Stimulated activated CD8-positive, alpha-beta memory T cell treated with anti-CD3 and anti-CD28 coated beads, Interleukin-15, amount 100 ng/mL, for 48 hours (primary cell): Measurements from ENCODE around the gene HECTD4.
"Not testable (repeated sequence)": the region's sequence is repeated elsewhere in the genome, so short reads cannot be mapped to it uniquely, and the experiment has no call there.

Source experiments
- DNase-seq, 2 donors: peaks; one replicate each; pipeline ENCODE4 v3.0.0-alpha.2; 2020; ENCODE audit warnings: low read depth in 2 of 2

HECTD4 gene

GRCh38 chr12:112270673-112271072, 111.6 kb downstream of the HECTD4 start:
- no peak for DNase-seq

DNA sequence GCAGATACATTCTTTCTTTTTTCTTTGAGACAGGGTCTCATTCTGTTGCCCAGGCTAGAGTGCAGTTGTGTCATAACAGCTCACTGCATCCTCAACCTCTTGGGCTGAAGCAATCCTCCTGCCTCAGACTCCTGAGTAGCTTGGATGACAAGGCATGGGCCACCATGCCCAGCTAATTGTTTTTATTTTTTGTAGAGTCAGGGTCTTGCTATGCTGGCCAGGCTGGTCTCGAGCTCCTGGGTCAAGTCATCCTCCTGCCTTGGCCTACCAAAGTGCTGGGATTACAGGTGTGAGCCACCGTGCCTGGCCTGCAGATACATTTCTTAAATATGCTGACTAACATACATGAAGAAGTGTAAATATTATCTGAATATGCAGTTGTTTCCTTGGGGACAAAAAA, 115.8 kb downstream of the HECTD4 start:
- DNase-seq: no peak

GRCh38 chr12:112261559-112261958, 120.7 kb downstream of the HECTD4 start:
- no peak for DNase-seq

- DNase-seq: no peak
Measured at GRCh38 chr12:112258926-112259325, 123.3 kb downstream of the HECTD4 start.

DNA sequence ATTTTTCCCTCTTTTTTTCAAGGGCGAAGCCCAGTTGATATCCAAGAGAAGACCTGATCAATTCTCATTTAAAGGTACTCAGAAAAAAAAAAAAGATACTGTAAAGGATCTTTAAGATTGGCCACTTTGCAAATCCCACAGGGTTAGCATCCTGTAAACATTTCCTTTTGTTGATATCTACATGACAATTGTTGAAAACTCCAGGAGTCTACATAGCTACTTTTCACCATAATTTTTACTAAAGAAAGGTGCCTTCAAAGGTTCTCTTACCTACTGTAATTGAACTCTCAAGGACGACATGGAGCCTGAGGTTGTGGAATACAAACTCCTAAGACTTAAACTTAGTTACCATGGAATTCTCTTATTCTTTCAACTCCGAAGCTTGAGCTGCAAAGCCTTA, 125.5 kb downstream of the HECTD4 start:
- DNase-seq: no peak

DNA sequence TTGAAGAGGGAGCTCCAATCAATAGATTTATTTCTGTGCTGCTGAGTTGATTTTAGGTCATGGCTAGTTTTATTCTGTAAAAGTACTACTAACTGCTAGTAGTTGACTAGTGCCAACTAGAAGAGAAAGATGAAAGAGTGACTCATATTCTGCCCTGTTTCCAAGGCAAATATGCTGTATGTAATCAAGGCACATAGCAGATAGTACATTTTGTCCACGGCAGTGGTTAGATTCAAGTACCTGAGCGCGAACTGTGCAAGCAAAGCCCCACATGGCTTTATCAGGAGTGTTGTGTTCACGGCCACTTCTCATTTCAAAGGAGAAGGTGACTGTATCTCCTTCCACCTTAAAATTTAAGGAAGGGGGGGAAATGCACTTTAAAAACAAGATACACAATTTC, 130.0 kb downstream of the HECTD4 start:
- DNase-seq: no peak

DNA sequence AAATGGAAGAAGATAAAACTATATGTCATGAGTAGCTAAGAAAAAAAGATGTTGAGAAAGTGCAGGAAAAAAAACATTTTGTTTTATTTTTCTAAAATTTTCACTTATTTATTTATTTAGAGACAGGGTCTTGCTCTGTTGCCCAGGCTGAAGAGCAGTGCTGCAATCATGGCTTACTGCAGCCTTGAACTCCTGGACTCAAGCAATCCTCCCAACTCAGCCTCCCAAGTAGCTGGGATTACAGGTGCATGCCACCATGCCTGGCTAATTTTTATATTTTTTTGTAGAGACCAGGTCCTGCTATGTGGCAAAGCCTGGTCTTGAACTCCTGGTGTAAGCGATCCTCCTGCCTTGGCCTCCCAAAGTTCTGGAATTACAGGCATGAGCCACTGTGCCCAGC, 137.3 kb downstream of the HECTD4 start:
- not testable (repeated sequence) for DNase-seq

DNA sequence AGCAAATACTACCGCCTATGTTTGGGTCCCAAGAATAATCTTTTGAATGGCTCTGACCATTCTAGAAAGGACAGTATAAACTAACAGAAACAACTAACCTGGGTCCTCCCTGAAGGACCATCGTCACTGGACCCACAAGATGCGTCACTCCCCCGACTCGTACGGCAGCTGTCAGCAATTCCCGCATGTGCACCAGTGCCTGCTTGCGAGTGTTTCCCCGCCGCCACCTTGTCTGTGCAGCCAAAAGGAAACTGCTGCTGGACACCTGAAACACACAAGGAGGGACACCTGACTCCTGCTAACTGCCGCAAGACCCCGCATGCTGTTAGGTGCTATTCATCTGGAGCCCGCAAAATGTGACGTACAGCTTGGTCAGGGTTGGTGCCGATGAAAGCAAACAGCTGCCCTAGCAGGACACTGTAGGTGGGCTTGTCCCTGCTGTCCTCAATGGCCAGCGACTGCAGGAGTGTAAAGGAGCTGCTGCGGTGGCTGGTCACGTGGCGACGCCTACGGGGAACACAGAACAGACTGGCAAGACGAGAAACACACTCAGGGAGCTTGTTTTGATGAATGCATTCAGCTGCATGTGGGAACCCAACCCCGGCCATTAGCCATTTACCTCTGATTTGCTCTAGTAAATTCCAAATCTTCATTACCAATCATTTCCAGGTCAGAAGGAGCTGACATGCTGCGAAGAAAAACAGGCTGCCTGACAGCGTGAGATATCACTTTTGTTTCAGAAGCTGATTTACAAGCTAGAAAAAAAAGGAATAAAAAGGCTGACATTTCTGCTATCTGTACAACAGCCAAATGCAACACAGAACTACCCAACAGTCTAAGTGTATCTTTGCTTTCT, 138.7 kb downstream of the HECTD4 start:
- DNase-seq: no peak

DNA sequence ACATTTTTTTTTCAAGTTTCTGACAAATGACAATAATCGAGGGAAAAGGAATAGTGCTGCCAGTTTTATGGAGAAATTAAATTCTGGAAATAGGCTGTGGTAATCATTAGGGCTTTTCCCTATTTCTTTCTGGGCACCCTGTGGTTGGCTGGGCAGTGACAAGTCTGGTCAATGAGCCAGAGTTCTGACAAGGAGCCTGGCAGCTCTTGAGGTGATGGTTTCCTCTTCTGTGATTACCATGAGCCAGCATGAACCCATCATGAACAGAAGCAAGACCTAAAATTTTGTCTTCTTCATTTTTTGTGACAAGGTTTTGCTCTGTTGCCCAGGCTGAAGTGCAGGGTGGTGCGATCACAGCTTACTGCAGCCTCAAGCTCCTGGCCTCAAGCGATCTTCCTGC, 141.1 kb downstream of the HECTD4 start:
- DNase-seq: no peak

DNA sequence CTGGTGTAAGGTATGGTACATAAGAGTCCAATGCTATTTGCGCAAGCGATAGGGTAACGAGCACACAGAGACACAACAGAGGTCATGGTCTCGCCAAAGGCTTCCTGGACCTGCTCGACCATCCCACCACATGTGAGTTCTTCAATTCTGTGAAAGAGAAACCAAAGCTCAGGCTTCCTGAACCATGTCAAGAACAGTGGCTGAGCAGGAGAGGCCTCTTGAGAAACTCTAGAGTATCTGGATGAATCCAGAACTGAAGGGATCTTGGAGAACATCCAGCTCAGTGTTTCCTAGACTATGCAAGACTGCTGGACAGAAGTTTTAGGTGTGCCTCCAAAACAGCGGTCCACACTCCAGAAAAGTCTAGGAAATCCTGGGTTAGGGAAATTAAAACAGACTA, 142.3 kb downstream of the HECTD4 start:
- DNase-seq: no peak

GRCh38 chr12:112239020-112239419, 143.2 kb downstream of the HECTD4 start:
- DNase-seq: no peak

GRCh38 chr12:112238441-112238840, 143.8 kb downstream of the HECTD4 start:
- DNase-seq: no peak

GRCh38 chr12:112236786-112237185, 145.4 kb downstream of the HECTD4 start:
- DNase-seq: no peak

DNA sequence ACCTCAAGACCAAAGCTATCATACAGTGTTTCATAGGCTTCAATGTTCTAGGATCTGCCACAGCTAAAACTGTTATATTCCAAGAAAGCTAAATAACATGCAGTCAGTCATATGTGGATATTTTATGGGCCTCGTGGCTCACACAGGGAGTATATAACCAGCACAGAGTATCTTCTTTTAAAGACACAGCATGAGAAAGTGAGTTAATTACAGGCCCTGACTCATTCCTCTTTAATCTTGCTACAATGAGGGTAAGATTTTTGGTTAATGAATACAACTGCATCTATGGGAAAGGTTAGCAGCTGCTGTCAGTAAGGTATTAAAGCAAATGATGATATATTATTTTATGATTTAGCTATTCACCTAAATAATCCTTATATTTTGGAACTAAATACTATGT, 145.8 kb downstream of the HECTD4 start:
- no peak for DNase-seq

GRCh38 chr12:112234303-112234702, 147.9 kb downstream of the HECTD4 start:
- no peak for DNase-seq

GRCh38 chr12:112233242-112233641, 149.0 kb downstream of the HECTD4 start:
- no peak for DNase-seq

GRCh38 chr12:112230136-112230535, 152.1 kb downstream of the HECTD4 start:
- DNase-seq: no peak

DNA sequence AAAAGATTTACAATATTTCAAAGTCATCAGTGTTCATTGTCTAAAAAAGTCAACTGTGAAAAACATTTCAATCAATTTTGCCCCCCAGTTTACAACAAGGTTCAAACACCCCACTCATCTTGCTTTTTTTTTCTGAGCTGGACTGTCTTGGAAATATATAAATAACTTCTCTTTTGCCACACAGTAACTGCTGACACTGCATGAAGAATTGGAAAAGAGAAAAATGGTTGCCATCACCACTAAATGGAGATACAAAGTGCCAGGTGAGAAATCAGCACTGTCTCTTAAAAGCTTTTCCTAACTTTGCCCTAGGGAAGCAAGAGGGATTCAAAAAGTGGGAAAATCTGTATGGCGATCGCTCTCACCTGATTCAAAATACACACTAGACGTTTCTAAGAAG, 155.5 kb downstream of the HECTD4 start:
- no peak for DNase-seq

DNA sequence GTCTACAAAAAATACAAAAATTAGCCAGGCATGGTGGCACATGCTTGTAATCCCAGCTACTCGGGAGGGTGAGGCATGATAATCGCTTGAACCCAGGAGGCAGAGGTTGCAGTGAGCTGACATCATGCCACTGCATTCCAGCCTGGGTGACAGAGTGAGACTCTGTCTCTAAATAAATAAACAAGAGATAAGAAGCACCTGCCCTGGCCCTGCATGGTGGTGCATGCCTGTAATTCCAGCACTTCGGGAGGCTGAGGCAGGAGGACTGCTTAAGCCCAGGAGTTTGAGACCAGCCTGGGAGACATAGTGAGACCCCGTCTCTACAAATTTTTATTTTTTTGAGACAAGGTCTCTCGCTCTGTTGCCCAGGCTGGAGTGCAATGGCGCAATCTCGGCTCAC, 161.6 kb downstream of the HECTD4 start:
- not testable (repeated sequence) for DNase-seq

DNA sequence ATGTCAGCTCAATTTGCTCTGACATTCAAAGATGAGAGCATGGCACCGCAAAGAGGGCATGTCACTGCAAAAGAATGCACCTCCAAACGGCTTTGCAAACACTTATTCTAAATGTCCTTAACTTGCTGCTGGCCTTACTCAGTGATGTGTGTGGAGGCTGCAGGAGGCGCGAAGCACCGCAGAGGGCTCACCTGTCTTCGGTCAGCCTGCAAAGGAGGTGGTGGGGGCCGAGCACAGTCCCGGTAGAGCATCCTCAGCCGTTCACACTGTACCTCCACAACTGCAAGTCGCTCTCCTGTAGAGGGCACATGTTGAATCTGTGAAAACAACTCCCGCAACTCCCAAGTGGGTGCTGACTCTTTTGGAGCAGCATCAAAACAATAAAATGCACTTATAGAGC, 163.0 kb downstream of the HECTD4 start:
- DNase-seq: no peak

GRCh38 chr12:112218150-112218549, 164.1 kb downstream of the HECTD4 start:
- DNase-seq: no peak

DNA sequence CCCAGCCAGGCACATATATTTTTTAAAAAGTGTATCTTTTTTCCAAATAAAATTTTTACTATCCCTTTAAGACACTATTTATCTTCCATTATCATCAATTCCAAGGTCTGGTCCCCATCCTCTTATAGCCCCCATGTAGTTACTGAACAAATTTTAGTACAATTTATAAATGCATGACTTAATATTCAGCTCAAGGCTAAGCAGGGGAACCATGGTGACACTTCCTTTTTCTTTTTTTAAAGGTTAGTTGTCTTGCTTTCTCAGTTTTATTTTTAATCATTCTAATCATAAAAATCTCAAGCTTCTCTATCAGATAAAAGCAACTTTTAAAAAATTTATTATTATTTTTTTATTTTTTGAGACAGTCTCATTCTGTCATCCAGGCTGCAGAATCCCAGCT, 164.6 kb downstream of the HECTD4 start:
- DNase-seq: no peak

- DNase-seq: no peak
Measured at GRCh38 chr12:112216223-112216622, 166.0 kb downstream of the HECTD4 start.

DNA sequence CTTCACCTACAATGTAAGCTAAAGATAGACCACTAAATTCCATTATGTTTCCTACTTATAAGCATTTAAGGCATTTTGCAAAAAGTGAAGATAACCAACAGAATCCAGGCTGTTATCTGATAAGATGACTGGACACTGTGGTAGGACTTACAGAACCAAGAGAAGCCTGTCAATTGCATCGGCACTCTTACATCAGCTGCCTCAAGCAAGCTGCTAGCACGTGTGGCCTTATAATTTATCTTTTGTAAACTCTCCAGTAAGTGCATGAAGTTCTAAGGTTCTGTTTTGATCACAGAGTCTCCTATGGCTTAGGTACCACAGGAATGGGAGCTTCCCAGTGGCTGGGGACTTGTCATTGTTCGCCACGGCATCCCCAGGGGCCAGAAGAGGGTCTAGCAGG, 168.2 kb downstream of the HECTD4 start:
- DNase-seq: no peak
